Stimulated activated CD4-positive, alpha-beta T cell treated with anti-CD3 and anti-CD28 coated beads, Interleukin-2, amount 100 ng/mL, for 4 hours (primary cell): ENCODE measurements around the gene TREM1.
"Not testable (repeated sequence)": the region's sequence is repeated elsewhere in the genome, so short reads cannot be mapped to it uniquely, and the experiment has no call there.

ENCODE experiments used
- DNase-seq: peaks from one replicate; pipeline ENCODE4 v3.0.0-alpha.2; 2020; ENCODE audit warnings: low read depth

TREM1 gene

DNA sequence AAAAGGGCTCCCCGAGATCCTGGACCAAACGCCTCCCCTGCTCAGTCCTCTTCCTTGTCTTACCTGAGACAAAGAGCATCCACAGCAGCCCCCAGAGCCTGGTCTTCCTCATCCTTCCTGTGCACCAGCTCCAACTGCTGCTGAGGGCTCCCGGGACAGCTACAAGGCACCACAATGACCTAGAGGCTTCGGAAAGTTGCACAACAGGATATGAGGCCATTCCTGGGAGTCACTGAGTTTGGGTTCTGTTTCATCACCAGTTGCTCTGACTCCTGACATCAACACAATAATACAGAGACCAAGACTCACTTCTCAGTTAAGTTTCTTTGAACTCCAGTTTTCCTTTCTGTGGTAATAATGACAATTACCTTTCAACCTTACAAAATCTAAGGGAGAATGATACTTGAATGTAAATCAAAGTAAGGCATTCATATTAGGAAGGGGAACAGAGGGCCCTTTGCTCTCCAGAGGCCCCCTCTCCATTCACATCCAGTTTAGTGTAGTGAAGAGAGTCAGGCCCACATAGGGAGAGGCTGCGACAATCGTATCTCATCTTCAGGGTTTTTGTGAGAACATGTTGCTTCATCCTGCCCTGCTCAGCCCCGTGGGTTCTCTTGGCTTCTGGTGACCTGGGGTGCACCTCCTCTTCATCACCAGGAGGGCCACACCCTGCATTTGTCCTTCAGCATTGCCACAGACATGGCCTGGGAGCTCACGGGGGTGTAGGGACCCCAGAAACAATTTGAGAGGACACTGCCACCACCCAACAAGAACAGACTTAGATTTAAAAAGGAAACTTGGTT is at the start of gene TREM1:
TREM1 (minus strand) TSS at position 139 of the 803 bp plus-strand sequence; CDS start at position 112, 27 bp downstream.
- DNase-seq, result no peak

- DNase-seq, result no peak
Measured at GRCh38 chr6:41335943-41336342, 49.5 kb upstream of the TREM1 start.

GRCh38 chr6:41335296-41335695 is 48.8 kb upstream of the TREM1 start, which contains the start of gene NCR2:
NCR2 (plus strand) TSS chr6:41335608; CDS start chr6:41335877, 269 bp downstream.
- DNase-seq, result no peak

- DNase-seq, result no peak
Measured at GRCh38 chr6:41334482-41335040, 48.1 kb upstream of the TREM1 start.

GRCh38 chr6:41332842-41333736 is 46.6 kb upstream of the TREM1 start:
- no peak for DNase-seq

GRCh38 chr6:41332241-41332640 is 45.8 kb upstream of the TREM1 start:
- no peak for DNase-seq

GRCh38 chr6:41331401-41332150 is 45.1 kb upstream of the TREM1 start:
- DNase-seq, result no peak

DNA sequence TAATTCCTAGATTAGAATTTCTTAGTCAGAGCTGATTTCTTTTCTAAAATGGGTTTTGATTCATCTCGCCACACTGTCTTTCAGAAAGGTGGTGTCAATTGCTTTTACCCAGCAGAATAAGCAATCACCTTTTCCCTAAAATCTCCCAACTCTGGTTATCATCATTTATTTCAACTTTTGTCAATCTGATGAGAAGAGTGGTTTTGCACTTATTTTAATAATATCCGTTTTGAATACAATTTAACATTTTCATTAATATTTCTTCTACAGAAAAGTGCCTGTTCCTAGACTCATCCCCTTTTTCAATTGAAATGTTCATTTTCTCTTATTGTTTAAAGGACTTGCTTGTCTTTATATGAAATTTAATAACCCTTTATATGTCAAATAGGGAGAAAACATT is 40.7 kb upstream of the TREM1 start:
- DNase-seq, result no peak

- no peak for DNase-seq
Measured at GRCh38 chr6:41326092-41326491, 39.6 kb upstream of the TREM1 start.

DNA sequence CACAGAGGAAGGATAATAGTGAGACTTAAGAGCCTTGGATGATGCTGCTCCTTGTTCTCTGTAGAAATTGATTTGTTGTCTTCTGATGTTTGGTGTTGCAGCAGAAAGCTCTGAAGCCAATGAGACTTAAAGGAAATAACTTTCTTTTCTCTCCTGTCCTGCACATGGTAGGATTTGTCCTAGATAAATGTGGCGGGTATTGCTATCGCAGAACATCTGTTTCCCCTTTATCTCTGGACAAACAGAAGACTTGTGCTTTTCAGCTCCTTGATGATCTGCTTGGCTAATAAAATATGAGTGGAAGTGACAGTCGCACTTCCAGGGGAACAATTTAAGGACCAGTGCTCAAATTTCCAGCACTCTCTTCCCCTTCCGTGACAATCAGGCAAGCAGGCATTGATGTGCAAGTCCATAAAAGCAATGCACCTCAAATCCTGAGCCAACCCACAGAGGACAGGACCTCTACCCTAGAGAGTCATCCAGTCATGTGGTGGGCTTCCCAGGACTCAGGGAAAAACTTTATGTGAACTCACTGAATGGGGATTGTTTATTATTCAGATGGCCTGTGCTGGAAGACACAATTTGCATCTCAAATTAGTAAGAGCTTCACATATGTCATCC is 39.1 kb upstream of the TREM1 start:
- no peak for DNase-seq

GRCh38 chr6:41321183-41321582 is 34.7 kb upstream of the TREM1 start:
- DNase-seq, result no peak

- DNase-seq, result peak; percentile 70
Measured at GRCh38 chr6:41318654-41319565, 32.4 kb upstream of the TREM1 start.

GRCh38 chr6:41318261-41318653 is 31.8 kb upstream of the TREM1 start:
- no peak for DNase-seq

- DNase-seq, result no peak
Measured at GRCh38 chr6:41315943-41316620, 29.6 kb upstream of the TREM1 start.

GRCh38 chr6:41315203-41315602 is 28.7 kb upstream of the TREM1 start:
- no peak for DNase-seq

DNA sequence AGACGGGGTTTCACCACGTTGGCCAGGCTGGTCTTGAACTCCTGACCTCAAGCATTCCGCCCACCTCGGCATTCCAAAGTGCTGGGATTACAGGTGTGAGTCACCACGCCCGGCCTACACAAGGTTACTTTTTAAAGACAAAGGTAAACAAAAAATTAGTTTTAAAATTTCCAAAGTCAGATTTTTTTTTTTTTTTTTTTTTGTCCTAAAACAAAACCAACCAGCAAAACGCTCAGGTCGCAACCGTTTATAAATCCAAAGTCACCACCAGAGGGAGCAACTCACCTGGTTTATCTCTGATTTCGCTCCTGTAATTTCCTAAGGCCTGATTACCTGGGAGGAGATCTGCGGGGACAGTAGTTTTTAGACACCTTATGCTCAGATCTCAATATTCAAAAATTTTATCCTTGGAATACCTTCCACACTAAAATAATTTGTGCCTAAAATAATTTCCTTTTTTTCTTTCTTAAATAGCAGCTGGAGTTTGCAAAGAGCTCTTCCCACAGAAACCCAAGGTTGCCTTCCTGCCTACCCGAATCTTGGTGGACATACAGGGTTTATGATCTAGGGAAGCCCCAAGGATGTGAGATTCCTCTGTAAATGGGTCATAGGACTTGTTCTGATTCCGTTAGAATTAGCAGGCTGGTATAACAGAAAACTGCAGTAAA is 19.8 kb upstream of the TREM1 start:
- peak; percentile 31 for DNase-seq

- no peak for DNase-seq
Measured at GRCh38 chr6:41302638-41303037, 16.2 kb upstream of the TREM1 start.

DNA sequence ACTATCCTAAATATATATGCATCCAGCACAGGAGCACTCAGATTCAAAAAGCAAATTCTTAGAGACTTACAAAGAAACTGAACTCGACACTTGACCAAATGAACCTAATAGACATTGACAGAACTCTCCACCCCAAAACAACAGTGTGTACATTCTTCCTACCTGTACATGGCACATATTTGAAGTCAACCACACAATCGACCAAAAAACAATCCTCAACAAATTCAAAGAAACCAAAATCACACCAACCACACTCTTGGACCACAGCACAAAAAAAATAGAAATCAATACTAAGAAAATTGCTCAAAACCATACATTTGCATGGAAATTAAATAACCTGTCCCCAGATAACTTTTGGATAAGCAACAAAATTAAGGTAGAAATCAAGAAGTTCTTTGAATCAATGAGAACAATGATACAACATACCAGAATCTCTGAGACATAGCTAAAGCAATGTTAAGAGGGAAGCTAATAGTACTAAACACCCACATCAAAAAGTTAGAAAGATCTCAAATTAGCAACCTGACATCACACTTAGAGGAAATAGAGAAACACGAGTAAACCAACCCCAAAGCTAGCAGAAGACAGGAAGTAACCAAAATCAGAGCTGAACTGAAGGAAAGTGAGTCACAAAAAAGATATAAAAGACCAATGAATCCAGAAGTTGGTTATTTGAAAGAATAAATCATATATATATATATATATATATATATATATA is 12.5 kb upstream of the TREM1 start:
- DNase-seq, result no peak

DNA sequence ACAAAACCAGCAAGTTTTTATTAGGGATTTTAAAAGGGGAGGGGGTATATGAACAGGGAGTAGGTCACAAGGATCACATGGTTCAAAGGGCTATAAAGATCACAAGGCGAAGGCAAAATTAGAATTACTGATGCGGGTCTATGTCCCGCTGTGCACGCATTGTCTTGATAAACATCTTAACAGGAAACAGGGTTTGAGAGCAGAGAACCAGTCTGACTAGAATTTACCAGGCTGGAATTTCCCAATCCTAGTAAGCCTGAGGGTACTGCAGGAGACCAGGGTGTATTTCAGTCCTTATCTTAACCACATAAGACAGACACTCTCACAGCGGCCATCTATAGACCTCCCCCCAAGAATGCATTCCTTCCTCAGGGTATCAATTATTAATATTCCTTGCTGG is 10.8 kb upstream of the TREM1 start:
- DNase-seq, result not testable (repeated sequence)
